SK-N-SH (cell line): Measurements from ENCODE around the gene ZNF559. TPM values are rescaled to one million over a fixed set of nuclear protein-coding genes. Genes with fewer than 3 reads are reported as not detected.

ENCODE experiments used
- CTCF ChIA-PET: fragments of 300-600, 350-600 bp; formaldehyde crosslinking; extraction: SDS; loops from one replicate; lab custom pipeline; 2021; lab: Yijun Ruan, JAX
- POLR2A ChIA-PET: fragments of 350-600 bp; sonication (Branson Sonifier 250); formaldehyde crosslinking; extraction: SDS; loops from one replicate; lab custom pipeline; 2020; ENCODE audit warnings: antibody characterized with exemption, inconsistent platforms; lab: Yijun Ruan, JAX
- DNase-seq: peaks from one replicate; pipeline ENCODE4 v3.0.0; 2012
- H2AFZ ChIP-seq: fragments of 200-600 bp; sonication (generic); 2 replicates; pipeline ENCODE4 v1.8.1; 2016; ENCODE audit warnings: antibody characterized with exemption, mild to moderate bottlenecking, low read depth
- H3F3A ChIP-seq: fragments of 200-600 bp; sonication (generic); replicated peaks from 2 replicates; pipeline ENCODE3; 2016; ENCODE audit warnings: antibody characterized with exemption, mild to moderate bottlenecking; ENCODE audit not compliant: insufficient read depth
- H3K27ac ChIP-seq, 2 experiments: fragments of 200-500 bp in 1 of 2; fragments of 200-600 bp in 1 of 2; sonication (Bioruptor generic) in 1 of 2; sonication (generic), shearing (Covaris generic) in 1 of 2; 2 replicates each; pipeline versions ENCODE4 v1.5.1 to v1.6.1; 2014 to 2016; ENCODE audit warnings: low read depth in 2 of 2, inconsistent platforms in 1 of 2, low read length in 1 of 2, mild to moderate bottlenecking in 1 of 2, mixed read lengths in 1 of 2
- H3K27me3 ChIP-seq: fragments of 200-600 bp; sonication (generic), shearing (Covaris generic); 2 replicates; pipeline ENCODE4 v1.6.1; 2016; ENCODE audit warnings: mixed run types; ENCODE audit not compliant: insufficient read depth
- H3K36me3 ChIP-seq, 2 experiments: fragments of 200-500 bp in 1 of 2; fragments of 200-600 bp in 1 of 2; sonication (Bioruptor generic) in 1 of 2; sonication (generic) in 1 of 2; replicated peaks in 1 of 2; 2 replicates each; pipeline versions ENCODE3 to v1.5.1; 2014 to 2016; ENCODE audit warnings: low read length in 1 of 2, mild to moderate bottlenecking in 1 of 2; ENCODE audit not compliant: insufficient read depth in 2 of 2, control insufficient read depth in 1 of 2
- H3K4me1 ChIP-seq, 2 experiments: fragments of 200-500 bp in 1 of 2; fragments of 200-600 bp in 1 of 2; sonication (Bioruptor generic) in 1 of 2; sonication (generic), shearing (Covaris generic) in 1 of 2; 2 replicates each; pipeline versions ENCODE4 v1.5.1 to v1.6.1; 2014 to 2016; ENCODE audit warnings: low read depth in 1 of 2, low read length in 1 of 2, mixed run types in 1 of 2; ENCODE audit not compliant: insufficient read depth in 2 of 2, control insufficient read depth in 1 of 2
- H3K4me2 ChIP-seq: fragments of 200-600 bp; sonication (generic), shearing (Covaris generic); 2 replicates; pipeline ENCODE4 v1.6.1; 2017; ENCODE audit warnings: mixed run types
- H3K4me3 ChIP-seq, 2 experiments: fragments of 200-500 bp in 1 of 2; fragments of 200-600 bp in 1 of 2; sonication (Bioruptor generic) in 1 of 2; sonication (generic), shearing (Covaris generic) in 1 of 2; 2 replicates each; pipeline versions ENCODE4 v1.5.1 to v1.8.1; 2014 to 2016; ENCODE audit warnings: low read depth in 2 of 2, inconsistent platforms in 1 of 2, low read length in 1 of 2, mild to moderate bottlenecking in 1 of 2, mixed read lengths in 1 of 2, moderate library complexity in 1 of 2
- H3K79me2 ChIP-seq: fragments of 200-600 bp; sonication (generic); 2 replicates; pipeline ENCODE4 v1.8.1; 2017; ENCODE audit warnings: mild to moderate bottlenecking; ENCODE audit not compliant: insufficient read depth
- H3K9ac ChIP-seq: fragments of 200-600 bp; sonication (generic); 2 replicates; pipeline ENCODE4 v1.6.1; 2017; ENCODE audit warnings: mixed run types
- H3K9me2 ChIP-seq: fragments of 200-600 bp; sonication (generic); 2 replicates; pipeline ENCODE4 v1.6.1; 2017; ENCODE audit warnings: mixed run types
- H3K9me3 ChIP-seq: fragments of 200-600 bp; sonication (generic); 2 replicates; pipeline ENCODE4 v1.6.1; 2017; ENCODE audit warnings: mixed run types, mild to moderate bottlenecking, moderate library complexity
- H4K20me1 ChIP-seq: fragments of 200-600 bp; sonication (generic); 2 replicates; pipeline ENCODE4 v1.6.1; 2017; ENCODE audit warnings: mild to moderate bottlenecking, mixed run types; ENCODE audit not compliant: insufficient read depth
- CTCF ChIP-seq: fragments of 200-600 bp; sonication (generic); IDR thresholded peaks from 2 replicates; pipeline ENCODE4 v1.6.1; 2017; ENCODE audit warnings: antibody characterized with exemption, mild to moderate bottlenecking, moderate library complexity
- ELF1 ChIP-seq: IDR thresholded peaks from 2 replicates; pipeline ENCODE4 v1.4.0; 2012
- EZH2phosphoT487 ChIP-seq: fragments of 200-600 bp; sonication (generic); IDR thresholded peaks from 2 replicates; pipeline ENCODE4 v1.6.1; 2017; ENCODE audit warnings: low read depth, mixed run types, mild to moderate bottlenecking, antibody characterized with exemption, moderate library complexity, borderline replicate concordance
- GABPA ChIP-seq: IDR thresholded peaks from 2 replicates; pipeline ENCODE4 v1.4.0; 2012; ENCODE audit warnings: low read depth, mild to moderate bottlenecking
- GATA2 ChIP-seq: sonication (generic); formaldehyde crosslinking; IDR thresholded peaks from 2 replicates; pipeline ENCODE4 v1.5.0; 2020; ENCODE audit warnings: mild to moderate bottlenecking, missing genetic modification reagents
- MAX ChIP-seq: IDR thresholded peaks from 2 replicates; pipeline ENCODE4 v1.4.0; 2012; ENCODE audit warnings: low read depth
- NRF1 ChIP-seq: IDR thresholded peaks from 2 replicates; pipeline ENCODE4 v1.6.1; 2012; ENCODE audit warnings: low read depth, mild to moderate bottlenecking, low read length
- PBX3 ChIP-seq: IDR thresholded peaks from 2 replicates; pipeline ENCODE4; 2012
- RAD21 ChIP-seq: IDR thresholded peaks from 2 replicates; pipeline ENCODE4 v1.6.1; 2012; ENCODE audit warnings: mild to moderate bottlenecking, low read length
- RFX5 ChIP-seq: IDR thresholded peaks from 2 replicates; pipeline ENCODE4 v1.6.1; 2012; ENCODE audit warnings: mild to moderate bottlenecking, improper control_type of control experiment, low read length
- RXRA ChIP-seq: IDR thresholded peaks from 2 replicates; pipeline ENCODE4 v1.4.0; 2012; ENCODE audit warnings: low read depth, mild to moderate bottlenecking, borderline replicate concordance
- TCF12 ChIP-seq: IDR thresholded peaks from 2 replicates; pipeline ENCODE4 v1.4.0; 2012
- TEAD4 ChIP-seq: IDR thresholded peaks from 2 replicates; pipeline ENCODE4 v1.4.0; 2012; ENCODE audit warnings: mild to moderate bottlenecking, borderline replicate concordance; ENCODE audit not compliant: insufficient read depth
- WGBS: methylation state at CpG from one replicate; pipeline ENCODE4 v1.1.6; 2017; ENCODE audit warnings: low lambda C conversion rate; 5-methylcytosine and 5-hydroxymethylcytosine counted together
- polyA plus RNA-seq, 3 experiments: library from polyadenylated mRNA; depleted of rRNA; stranded (reverse); fragments of >200 nt; gene quantifications; 2 replicates each; pipeline ENCODE4 v1.2.3, GENCODE V29; 2012
- TF ChIP-seq, protein P1 (sequence below): IDR thresholded peaks from 2 replicates; pipeline ENCODE4 v1.4.0; 2012; ENCODE audit warnings: low read depth, borderline replicate concordance

Gene ZNF559
- polyA plus RNA-seq, 1 of the 3 experiments (the other 2 are of a cell fraction), result 10.4 TPM

- peaks cover 3 to 35% of the 10 kb centered on the region in 2 experiments for H3K36me3 ChIP-seq
- peak overlapping the region; percentile 97 for H2AFZ ChIP-seq
- CTCF ChIA-PET, result interaction anchor here (1.0 to 1.3 kb wide), 5 partner anchors 9 to 20 kb away, joined by 3 to 6 read pairs (median 3); partner anchors contain the start of gene ZNF699
- peaks cover 26% of the 10 kb centered on the region for H3K79me2 ChIP-seq
- H3K27me3 ChIP-seq, result no peaks in the 10 kb centered on the region
- peak overlapping the region; percentile 71 to 89 for H3K27ac ChIP-seq
- H3K9me2 ChIP-seq, result no peaks in the 10 kb centered on the region
- WGBS, result 13% methylated on average over 9 of the region's 9 CpGs
- TF ChIP-seq MAX, result no peak
- TF ChIP-seq, protein P1, sequence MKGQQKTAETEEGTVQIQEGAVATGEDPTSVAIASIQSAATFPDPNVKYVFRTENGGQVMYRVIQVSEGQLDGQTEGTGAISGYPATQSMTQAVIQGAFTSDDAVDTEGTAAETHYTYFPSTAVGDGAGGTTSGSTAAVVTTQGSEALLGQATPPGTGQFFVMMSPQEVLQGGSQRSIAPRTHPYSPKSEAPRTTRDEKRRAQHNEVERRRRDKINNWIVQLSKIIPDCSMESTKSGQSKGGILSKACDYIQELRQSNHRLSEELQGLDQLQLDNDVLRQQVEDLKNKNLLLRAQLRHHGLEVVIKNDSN, result no peak
- TF ChIP-seq GABPA, result no peak
- TF ChIP-seq RFX5, result peak; percentile 77
- no peak for TF ChIP-seq EZH2phosphoT487
- H3K9ac ChIP-seq, result peak overlapping the region; percentile 76; the same call in 1 of the 2 replicates
- POLR2A ChIA-PET, result interaction anchor here (0.7 to 0.9 kb wide), 2 partner anchors 14 to 49 kb away, joined by 3 to 5 read pairs; partner anchors contain the start of gene ZNF699
- peak overlapping the region; percentile 72 for H3K4me2 ChIP-seq
- H3K4me1 ChIP-seq, result peaks cover 0 to 4% of the 10 kb centered on the region in 2 experiments; a peak in 1 of 4 replicates
- H4K20me1 ChIP-seq, result no peaks in the 10 kb centered on the region
- peaks cover 16% of the 10 kb centered on the region for H3F3A ChIP-seq
- peaks cover 12% of the 10 kb centered on the region for H3K9me3 ChIP-seq
- DNase-seq, result peak; percentile 66
- peak overlapping the region; percentile 71 to 80 for H3K4me3 ChIP-seq
These were observed 441 bp upstream of the ZNF559 start for GRCh38 chr19:9323557-9323918.

GRCh38 chr19:9324584-9324962 lies 594 bp downstream of the ZNF559 start:
- Histone ChIP-seq H4K20me1 (no peaks in the 10 kb centered on the region), H2AFZ (peak overlapping the region; percentile 97), H3K4me2 (peak overlapping the region; percentile 72), H3K9ac (peak overlapping the region; percentile 76), H3K27me3 (no peaks in the 10 kb centered on the region), H3K9me2 (no peaks in the 10 kb centered on the region), H3K4me1 (peaks cover 0 to 4% of the 10 kb centered on the region in 2 experiments; a peak in 1 of 4 replicates), H3K27ac (peak overlapping the region; percentile 71 to 84), H3K36me3 (peaks cover 3 to 46% of the 10 kb centered on the region in 2 experiments), H3K9me3 (peaks cover 22% of the 10 kb centered on the region), H3F3A (peaks cover 16% of the 10 kb centered on the region), H3K4me3 (peak overlapping the region; percentile 71 to 80), H3K79me2 (peaks cover 35% of the 10 kb centered on the region)
- 72% methylated on average over 9 of the region's 9 CpGs for WGBS
- CTCF ChIA-PET, result interaction anchor here (1.2 kb wide), 1 partner anchor 15 kb away, joined by 6 read pairs; the partner anchor contains the start of gene ZNF699
- POLR2A ChIA-PET, result no interaction called here
- TF ChIP-seq ELF1 (no peak), GABPA (no peak), RXRA (no peak), GATA2 (no peak), TCF12 (no peak), CTCF (no peak), RAD21 (no peak), TEAD4 (no peak), NRF1 (no peak), PBX3 (no peak)
- peak; percentile 7 for DNase-seq
